Activated T-helper 2 cell treated with anti-CD3 and anti-CD28 coated beads, Interferon-gamma antibody, Interleukin-2, Interleukin-4, amounts not matched to agents 10 μg/mL and 5 μg/mL and 100 μg/mL, durations not matched to agents 14 hours and 24 hours and 36 hours (primary cell): ENCODE results near the gene ANAPC4. TPM values are rescaled to one million over a fixed set of nuclear protein-coding genes. Genes with fewer than 3 reads are reported as not detected.

Experiments
- DNase-seq: peaks from one replicate; pipeline ENCODE4 v3.0.0; 2021; ENCODE audit warnings: low spot score
- H3K27ac Mint-ChIP-seq: one replicate; pipeline ENCODE4 v1.8.0; 2021; ENCODE audit warnings: mixed read lengths
- H3K27me3 Mint-ChIP-seq: one replicate; pipeline ENCODE4 v1.8.0; 2021; ENCODE audit warnings: low read depth, mixed read lengths
- H3K36me3 Mint-ChIP-seq: one replicate; pipeline ENCODE4 v1.8.0; 2021; ENCODE audit warnings: low read depth, mixed read lengths
- H3K4me1 Mint-ChIP-seq: one replicate; pipeline ENCODE4 v1.8.0; 2021; ENCODE audit warnings: low read depth, mixed read lengths
- H3K4me3 Mint-ChIP-seq: one replicate; pipeline ENCODE4 v1.8.0; 2021; ENCODE audit warnings: low read depth, mild to moderate bottlenecking, moderate library complexity, mixed read lengths
- H3K9me3 Mint-ChIP-seq: one replicate; pipeline ENCODE4 v1.8.0; 2021; ENCODE audit warnings: mixed read lengths
- intact Hi-C: fragments of 100-400 bp; cut with micrococcal nuclease; formaldehyde crosslinking; loops from one replicate; pipeline ENCODE4 v1.15.1; 2023
- total RNA-seq: library from RNA; stranded (reverse); gene quantifications from 2 replicates; pipeline ENCODE4 v1.2.3, GENCODE V29; 2022

ANAPC4 gene
- total RNA-seq, 1 donor from 2014 or later = 40.9 TPM

- H3K27me3 Mint-ChIP-seq = no peaks in the 10 kb centered on the region
- DNase-seq = no peak
- H3K36me3 Mint-ChIP-seq = peaks cover 12% of the 10 kb centered on the region
- no peak overlapping the region for H3K4me3 Mint-ChIP-seq
- H3K9me3 Mint-ChIP-seq = no peaks in the 10 kb centered on the region
- intact Hi-C loops = no loop called here
- H3K4me1 Mint-ChIP-seq = peaks cover 3% of the 10 kb centered on the region
- H3K27ac Mint-ChIP-seq = no peak overlapping the region
Observed at GRCh38 chr4:25424539-25425228, 47.6 kb downstream of the ANAPC4 start.

DNA sequence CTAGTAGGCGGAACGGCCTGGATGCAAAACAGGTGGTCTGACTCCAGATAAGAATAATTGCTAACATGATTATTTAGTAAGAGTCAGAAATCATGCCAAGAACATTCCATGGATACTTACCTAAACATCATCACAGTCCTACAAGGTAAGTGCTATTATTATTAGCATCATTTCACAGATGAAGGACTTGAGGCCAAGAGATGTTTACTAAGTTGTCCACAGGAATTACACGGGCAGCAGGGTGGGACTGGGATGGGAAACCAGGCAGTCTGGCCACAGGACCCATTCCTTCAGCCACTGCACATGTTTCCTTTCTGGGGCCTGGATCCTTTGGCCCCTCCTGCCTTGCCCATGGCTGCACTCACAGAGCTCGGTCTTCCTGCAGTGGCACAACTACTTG, 48.3 kb downstream of the ANAPC4 start:
- no peaks in the 10 kb centered on the region for H3K27me3 Mint-ChIP-seq

DNA sequence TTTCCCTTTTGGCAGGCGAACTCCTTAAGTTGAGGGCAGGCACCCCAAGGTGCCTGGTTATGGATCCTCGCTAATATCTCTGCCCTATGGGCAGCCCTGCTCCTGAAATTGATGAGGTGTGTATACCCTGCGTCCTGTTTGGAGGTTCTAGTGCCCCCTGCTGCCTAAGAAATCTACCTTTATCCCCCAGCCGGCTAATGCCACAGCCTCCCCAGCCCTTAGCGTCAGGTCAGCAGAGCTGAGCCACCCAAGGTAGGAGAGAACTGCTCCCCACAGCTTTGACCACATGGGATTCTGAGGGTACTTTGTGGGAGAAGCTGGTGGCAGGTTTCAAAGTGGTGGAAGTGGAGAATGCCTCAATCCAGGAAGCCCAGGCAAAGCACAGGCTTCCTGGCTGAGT, 50.8 kb downstream of the ANAPC4 start:
- no peaks in the 10 kb centered on the region for H3K4me1 Mint-ChIP-seq
- intact Hi-C loops = no loop called here
- H3K27ac Mint-ChIP-seq = no peak overlapping the region
- no peak overlapping the region for H3K4me3 Mint-ChIP-seq
- no peaks in the 10 kb centered on the region for H3K9me3 Mint-ChIP-seq
- H3K27me3 Mint-ChIP-seq = no peaks in the 10 kb centered on the region
- H3K36me3 Mint-ChIP-seq = no peaks in the 10 kb centered on the region
- no peak for DNase-seq

More for the DNA sequence above, 48.3 kb downstream of the ANAPC4 start:
- H3K4me3 Mint-ChIP-seq = no peak overlapping the region
- no peak for DNase-seq
- no peaks in the 10 kb centered on the region for H3K9me3 Mint-ChIP-seq
- no peak overlapping the region for H3K27ac Mint-ChIP-seq
- peaks cover 9% of the 10 kb centered on the region for H3K36me3 Mint-ChIP-seq
- intact Hi-C loops = no loop called here
- peaks cover 3% of the 10 kb centered on the region for H3K4me1 Mint-ChIP-seq

- no peaks in the 10 kb centered on the region for H3K27me3 Mint-ChIP-seq
- no peak overlapping the region for H3K4me3 Mint-ChIP-seq
- H3K9me3 Mint-ChIP-seq = no peaks in the 10 kb centered on the region
- no peaks in the 10 kb centered on the region for H3K36me3 Mint-ChIP-seq
- intact Hi-C loops = no loop called here
- no peak for DNase-seq
- no peaks in the 10 kb centered on the region for H3K4me1 Mint-ChIP-seq
- no peak overlapping the region for H3K27ac Mint-ChIP-seq
Observed at GRCh38 chr4:25430630-25431029, 53.6 kb downstream of the ANAPC4 start.

GRCh38 chr4:25433966-25434827, 57.1 kb downstream of the ANAPC4 start:
- Mint-ChIP-seq H3K9me3 (no peaks in the 10 kb centered on the region), H3K27ac (no peak overlapping the region), H3K36me3 (no peaks in the 10 kb centered on the region), H3K27me3 (no peaks in the 10 kb centered on the region), H3K4me1 (no peaks in the 10 kb centered on the region), H3K4me3 (no peak overlapping the region)
- intact Hi-C loops = no loop called here
- DNase-seq = no peak

- intact Hi-C loops = no loop called here
- H3K27ac Mint-ChIP-seq = no peak overlapping the region
- H3K4me1 Mint-ChIP-seq = no peaks in the 10 kb centered on the region
- H3K27me3 Mint-ChIP-seq = no peaks in the 10 kb centered on the region
- H3K9me3 Mint-ChIP-seq = no peaks in the 10 kb centered on the region
- H3K36me3 Mint-ChIP-seq = no peaks in the 10 kb centered on the region
- no peak for DNase-seq
- no peak overlapping the region for H3K4me3 Mint-ChIP-seq
Observed at GRCh38 chr4:25437926-25438325, 60.9 kb downstream of the ANAPC4 start.

DNA sequence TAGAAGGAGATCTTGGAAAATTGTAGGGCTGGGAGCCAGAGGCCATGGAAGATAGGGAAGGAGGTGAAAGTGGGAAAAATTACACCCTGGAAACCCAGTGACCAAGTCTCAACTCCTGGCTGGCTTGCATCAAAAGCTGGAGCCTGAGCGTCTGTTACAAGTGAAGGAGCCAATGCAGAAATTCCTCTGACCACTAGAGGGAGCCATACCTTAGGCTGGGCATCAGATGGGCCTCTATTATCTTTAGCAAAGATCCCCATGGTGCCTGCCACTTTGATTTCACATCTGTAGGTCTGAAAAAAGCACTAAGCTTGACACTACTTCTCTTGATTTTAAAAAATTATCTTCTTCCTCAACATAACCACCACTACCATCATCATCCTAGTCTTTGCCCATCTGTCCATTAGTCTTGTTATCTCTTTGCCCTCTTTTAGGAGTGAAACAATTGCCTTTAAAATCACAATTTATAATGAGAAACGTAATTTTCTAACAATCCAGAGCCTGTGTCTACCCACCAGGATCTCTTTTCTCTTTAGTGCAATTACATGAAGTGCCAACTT, 62.9 kb downstream of the ANAPC4 start:
- no peaks in the 10 kb centered on the region for H3K27me3 Mint-ChIP-seq
- H3K9me3 Mint-ChIP-seq = no peaks in the 10 kb centered on the region
- H3K27ac Mint-ChIP-seq = no peak overlapping the region
- H3K4me3 Mint-ChIP-seq = no peak overlapping the region
- peak; percentile 39 for DNase-seq
- H3K36me3 Mint-ChIP-seq = no peaks in the 10 kb centered on the region
- intact Hi-C loops = loop anchor here (2.0 kb wide), 1 partner anchor 329 kb away; no protein-coding TSS in a partner anchor
- H3K4me1 Mint-ChIP-seq = no peaks in the 10 kb centered on the region

- no peak overlapping the region for H3K27ac Mint-ChIP-seq
Observed at GRCh38 chr4:25440478-25441030, 63.5 kb downstream of the ANAPC4 start.

GRCh38 chr4:25441519-25442117, 64.6 kb downstream of the ANAPC4 start:
- no peaks in the 10 kb centered on the region for H3K36me3 Mint-ChIP-seq
- no peaks in the 10 kb centered on the region for H3K4me1 Mint-ChIP-seq
- no peaks in the 10 kb centered on the region for H3K9me3 Mint-ChIP-seq
- H3K4me3 Mint-ChIP-seq = no peak overlapping the region
- H3K27me3 Mint-ChIP-seq = no peaks in the 10 kb centered on the region
- no peak overlapping the region for H3K27ac Mint-ChIP-seq
- intact Hi-C loops = loop anchor here (2.0 kb wide), 1 partner anchor 327 kb away; no protein-coding TSS in a partner anchor
- DNase-seq = no peak

More at GRCh38 chr4:25440478-25441030, 63.5 kb downstream of the ANAPC4 start:
- intact Hi-C loops = loop anchor here (2.0 kb wide), 1 partner anchor 328 kb away; no protein-coding TSS in a partner anchor
- Mint-ChIP-seq H3K4me3 (no peak overlapping the region), H3K4me1 (no peaks in the 10 kb centered on the region), H3K27me3 (no peaks in the 10 kb centered on the region), H3K36me3 (no peaks in the 10 kb centered on the region), H3K9me3 (no peaks in the 10 kb centered on the region)
- no peak for DNase-seq

DNA sequence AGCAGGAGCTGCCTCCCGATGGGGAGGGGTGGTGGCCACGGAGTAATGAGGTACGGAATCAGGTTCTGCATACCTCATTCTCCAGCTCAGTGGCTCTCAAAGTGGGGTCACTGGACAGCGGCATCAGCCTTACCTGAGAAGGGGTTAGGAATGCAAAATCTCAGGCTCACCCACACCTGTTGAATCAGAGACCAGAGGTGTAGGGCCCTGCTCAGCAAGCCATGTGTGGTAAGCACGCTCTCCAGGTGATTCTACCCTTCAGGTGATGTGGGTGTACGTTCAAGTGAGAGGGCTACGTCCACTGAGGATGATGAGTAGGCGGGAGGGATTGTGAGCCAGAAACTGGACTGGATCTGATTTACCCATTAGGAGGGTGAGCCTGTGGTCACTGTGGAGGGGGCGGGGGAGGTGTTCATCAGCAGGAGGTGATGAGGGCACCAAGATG, 65.8 kb downstream of the ANAPC4 start:
- H3K27ac Mint-ChIP-seq = no peak overlapping the region
- intact Hi-C loops = no loop called here
- H3K4me3 Mint-ChIP-seq = no peak overlapping the region
- no peaks in the 10 kb centered on the region for H3K4me1 Mint-ChIP-seq
- no peaks in the 10 kb centered on the region for H3K27me3 Mint-ChIP-seq
- H3K36me3 Mint-ChIP-seq = no peaks in the 10 kb centered on the region
- H3K9me3 Mint-ChIP-seq = no peaks in the 10 kb centered on the region
- DNase-seq = no peak

DNA sequence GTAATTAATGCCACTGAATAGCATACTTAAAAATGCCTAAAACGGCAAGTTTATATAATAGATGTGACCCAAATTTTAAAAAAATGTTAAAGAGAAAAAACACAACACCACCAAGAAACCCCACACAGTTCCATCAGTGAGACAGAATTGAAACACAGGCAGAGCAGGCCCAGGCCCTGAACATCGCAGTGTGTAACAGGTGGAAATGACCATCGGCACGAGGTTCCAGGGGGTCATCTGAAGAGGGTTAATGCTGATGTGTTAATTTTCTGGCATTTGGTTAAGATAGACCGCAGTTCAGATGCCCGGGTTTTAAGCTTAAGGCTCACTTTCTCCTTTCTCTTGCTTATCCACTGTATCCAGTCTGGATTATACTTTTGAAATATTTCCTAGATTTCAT, 66.8 kb downstream of the ANAPC4 start:
- Mint-ChIP-seq H3K4me3 (no peak overlapping the region), H3K27ac (no peak overlapping the region), H3K27me3 (no peaks in the 10 kb centered on the region), H3K9me3 (no peaks in the 10 kb centered on the region), H3K4me1 (peaks cover 2% of the 10 kb centered on the region), H3K36me3 (no peaks in the 10 kb centered on the region)
- DNase-seq = no peak
- intact Hi-C loops = no loop called here

DNA sequence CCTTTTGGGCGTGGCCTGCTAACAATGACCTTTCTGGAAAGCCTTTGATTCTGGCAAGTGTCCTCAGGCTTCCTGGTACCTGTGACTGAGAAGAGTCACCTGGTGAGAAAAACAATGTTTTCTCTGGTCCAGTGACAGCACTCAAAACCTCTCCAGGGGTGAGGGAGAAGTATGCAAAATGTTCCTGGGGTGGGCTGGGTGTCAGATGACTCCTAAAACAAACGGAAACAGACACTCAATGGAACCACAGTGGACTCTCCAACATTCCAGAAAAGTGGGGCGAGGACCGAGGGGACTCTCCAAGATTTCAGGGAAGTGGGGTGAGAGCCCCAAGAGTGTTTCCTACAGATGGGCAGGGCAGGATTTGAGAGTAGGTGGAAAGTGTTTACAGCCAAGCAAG, 69.5 kb downstream of the ANAPC4 start:
- Mint-ChIP-seq H3K9me3 (no peaks in the 10 kb centered on the region), H3K36me3 (no peaks in the 10 kb centered on the region), H3K4me3 (no peak overlapping the region), H3K27me3 (no peaks in the 10 kb centered on the region), H3K4me1 (peaks cover 2% of the 10 kb centered on the region), H3K27ac (no peak overlapping the region)
- no peak for DNase-seq
- intact Hi-C loops = no loop called here
